GM12892 (cell line): ENCODE data around the gene SLC24A5.

ENCODE experiments used
- POLR2A ChIP-seq: IDR thresholded peaks from 2 replicates; pipeline ENCODE4 v1.6.1; 2011; ENCODE audit warnings: low read depth, low read length, control low read depth
- POLR2AphosphoS5 ChIP-seq: IDR thresholded peaks from 2 replicates; pipeline ENCODE4 v1.6.1; 2011; ENCODE audit warnings: low read depth, low read length, control low read depth
- TAF1 ChIP-seq: IDR thresholded peaks from 2 replicates; pipeline ENCODE4 v1.6.1; 2011; ENCODE audit warnings: low read depth, mild to moderate bottlenecking, control low read depth, low read length, borderline replicate concordance

- no peak for TF ChIP-seq TAF1
- TF ChIP-seq POLR2A = no peak
- TF ChIP-seq POLR2AphosphoS5 = no peak
Measured at GRCh38 chr15:48089702-48090101, 31.1 kb upstream of the SLC24A5 start.
